ENCODE measurements around the gene CHD3. TPM values are rescaled to one million over a fixed set of nuclear protein-coding genes. Genes with fewer than 3 reads are reported as not detected.

Gene CHD3
- total RNA-seq, 4 donors from 2014 or later, result 80.4 to 202 (median 125) TPM

DNA sequence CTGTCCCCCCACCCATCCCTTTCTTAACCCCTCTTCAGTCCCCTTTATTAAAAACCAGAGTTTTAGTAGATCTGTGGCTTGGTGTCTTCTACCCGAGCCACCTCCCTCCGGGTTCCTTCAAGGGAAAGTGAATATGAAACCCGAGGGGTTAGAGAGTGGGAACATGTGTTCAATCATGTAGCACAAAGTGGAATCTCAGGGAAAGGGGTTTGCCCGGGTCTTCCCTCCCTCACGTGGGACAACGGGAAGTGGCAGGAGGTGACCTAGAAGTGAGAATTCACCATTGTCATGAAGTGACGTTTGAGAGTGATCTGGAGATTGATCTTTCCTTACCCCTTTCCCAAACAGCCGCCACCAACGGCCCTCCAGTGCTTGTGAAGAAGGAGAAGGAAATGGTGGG, 22.5 kb downstream of the CHD3 start:
- TF ChIP-seq, protein P1, sequence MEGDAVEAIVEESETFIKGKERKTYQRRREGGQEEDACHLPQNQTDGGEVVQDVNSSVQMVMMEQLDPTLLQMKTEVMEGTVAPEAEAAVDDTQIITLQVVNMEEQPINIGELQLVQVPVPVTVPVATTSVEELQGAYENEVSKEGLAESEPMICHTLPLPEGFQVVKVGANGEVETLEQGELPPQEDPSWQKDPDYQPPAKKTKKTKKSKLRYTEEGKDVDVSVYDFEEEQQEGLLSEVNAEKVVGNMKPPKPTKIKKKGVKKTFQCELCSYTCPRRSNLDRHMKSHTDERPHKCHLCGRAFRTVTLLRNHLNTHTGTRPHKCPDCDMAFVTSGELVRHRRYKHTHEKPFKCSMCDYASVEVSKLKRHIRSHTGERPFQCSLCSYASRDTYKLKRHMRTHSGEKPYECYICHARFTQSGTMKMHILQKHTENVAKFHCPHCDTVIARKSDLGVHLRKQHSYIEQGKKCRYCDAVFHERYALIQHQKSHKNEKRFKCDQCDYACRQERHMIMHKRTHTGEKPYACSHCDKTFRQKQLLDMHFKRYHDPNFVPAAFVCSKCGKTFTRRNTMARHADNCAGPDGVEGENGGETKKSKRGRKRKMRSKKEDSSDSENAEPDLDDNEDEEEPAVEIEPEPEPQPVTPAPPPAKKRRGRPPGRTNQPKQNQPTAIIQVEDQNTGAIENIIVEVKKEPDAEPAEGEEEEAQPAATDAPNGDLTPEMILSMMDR (IDR thresholded peaks at IDR 0.05), result no peak
- TF ChIP-seq EP300 (IDR thresholded peaks at IDR 0.05) (no peak), POLR2A (IDR thresholded peaks at IDR 0.05) (no peak)
- Histone ChIP-seq H3K36me3 (peaks cover 0 to 64% (median 23%) of the 10 kb centered on the region in 3 donors), H3K27me3 (no peaks in the 10 kb centered on the region), H3K4me1 (peaks cover 0 to 16% (median 8%) of the 10 kb centered on the region in 4 donors), H3K27ac (no peak overlapping the region), H3K4me3 (no peak overlapping the region), H3K9me3 (no peaks in the 10 kb centered on the region)
- 63 to 64% methylated on average over 9 of the region's 9 CpGs for WGBS, 2 donors
- DNase-seq (ENCODE audit: low spot score in 2 of 2), result no peak

DNA sequence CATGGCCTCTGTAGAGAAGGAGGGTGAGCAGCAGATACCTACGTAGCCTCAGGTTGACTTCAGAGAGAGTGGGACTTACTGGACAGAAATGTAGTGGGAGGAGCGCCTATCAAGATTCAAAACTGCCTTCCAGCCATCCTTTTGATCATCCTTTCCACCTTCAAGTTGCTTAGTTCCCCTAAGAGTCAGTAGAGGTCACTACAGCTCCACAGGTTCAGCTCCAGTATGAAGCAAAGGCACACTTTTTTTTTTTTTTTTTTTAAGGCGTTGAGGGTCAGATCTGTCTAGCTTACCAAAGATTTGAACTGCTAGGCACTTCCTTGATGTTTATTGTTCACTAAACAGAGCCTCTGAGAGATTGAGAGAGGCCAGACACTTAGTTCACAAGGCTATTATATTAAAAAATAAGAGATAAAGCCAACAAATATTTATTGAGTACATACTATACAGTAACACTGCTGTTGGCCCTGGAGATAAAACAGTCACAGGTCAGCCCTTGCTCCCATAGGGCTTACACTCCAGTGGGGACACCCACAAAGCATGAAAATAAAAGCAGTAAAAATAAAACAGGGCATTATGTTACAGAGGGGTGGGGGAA, 24.4 kb downstream of the CHD3 start:
- Histone ChIP-seq H3K4me3 (no peak overlapping the region), H3K27ac (peak overlapping the region in 1 of 4 donors; percentile 35), H3K4me1 (peaks cover 0 to 26% (median 11%) of the 10 kb centered on the region in 4 donors), H3K36me3 (peaks cover 0 to 44% (median 11%) of the 10 kb centered on the region in 3 donors), H3K9me3 (no peaks in the 10 kb centered on the region), H3K27me3 (no peaks in the 10 kb centered on the region)
- DNase-seq (ENCODE audit: low spot score in 2 of 2), result peak in 1 of 2 donors; percentile 47
- TF ChIP-seq, protein P1 (IDR thresholded peaks at IDR 0.05), result peak; percentile 43 to 70 (median 62)
- TF ChIP-seq POLR2A (IDR thresholded peaks at IDR 0.05) (no peak), EP300 (IDR thresholded peaks at IDR 0.05) (peak in 1 of 2 donors; percentile 17)
- 41 to 43% methylated on average over 3 of the region's 3 CpGs for WGBS, 2 donors

DNA sequence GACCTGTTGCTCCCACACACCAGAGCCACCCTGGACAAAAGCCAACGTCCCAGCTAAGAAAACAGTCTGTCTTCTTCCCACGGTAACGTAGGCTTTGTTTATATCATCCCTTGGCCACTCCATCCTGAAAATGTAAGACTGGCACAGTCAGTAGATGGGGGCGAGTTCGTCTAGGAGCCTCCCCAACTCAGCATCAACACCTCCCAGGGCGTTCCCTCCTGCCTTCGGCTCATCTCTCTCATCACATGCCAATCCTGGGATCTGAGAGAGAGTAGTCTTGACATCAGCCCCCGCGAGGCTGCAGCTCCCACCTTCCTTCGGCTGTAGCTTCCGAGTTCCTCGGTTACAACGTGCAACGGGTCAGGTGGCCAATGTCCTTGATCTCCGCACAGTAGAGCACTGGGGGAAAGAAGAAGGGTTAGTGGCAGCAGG, 26.6 kb downstream of the CHD3 start:
- peak overlapping the region; percentile 59 to 76 (median 61) for H3K4me3 ChIP-seq
- peaks cover 0 to 26% (median 11%) of the 10 kb centered on the region in 4 donors for H3K4me1 ChIP-seq
- TF ChIP-seq, protein P1 (IDR thresholded peaks at IDR 0.05), result no peak
- TF ChIP-seq POLR2A (IDR thresholded peaks at IDR 0.05) (no peak), EP300 (IDR thresholded peaks at IDR 0.05) (no peak)
- H3K27ac ChIP-seq, result peak overlapping the region; percentile 85 to 100 (median 96)
- DNase-seq (ENCODE audit: low spot score in 2 of 2), result peak in 1 of 2 donors; percentile 52
- no peaks in the 10 kb centered on the region for H3K27me3 ChIP-seq
- WGBS, 2 donors, result 1 to 4% methylated on average over 15 of the region's 15 CpGs
- H3K36me3 ChIP-seq, result peaks cover 0 to 23% (median 0%) of the 10 kb centered on the region in 3 donors
- H3K9me3 ChIP-seq, result no peaks in the 10 kb centered on the region

DNA sequence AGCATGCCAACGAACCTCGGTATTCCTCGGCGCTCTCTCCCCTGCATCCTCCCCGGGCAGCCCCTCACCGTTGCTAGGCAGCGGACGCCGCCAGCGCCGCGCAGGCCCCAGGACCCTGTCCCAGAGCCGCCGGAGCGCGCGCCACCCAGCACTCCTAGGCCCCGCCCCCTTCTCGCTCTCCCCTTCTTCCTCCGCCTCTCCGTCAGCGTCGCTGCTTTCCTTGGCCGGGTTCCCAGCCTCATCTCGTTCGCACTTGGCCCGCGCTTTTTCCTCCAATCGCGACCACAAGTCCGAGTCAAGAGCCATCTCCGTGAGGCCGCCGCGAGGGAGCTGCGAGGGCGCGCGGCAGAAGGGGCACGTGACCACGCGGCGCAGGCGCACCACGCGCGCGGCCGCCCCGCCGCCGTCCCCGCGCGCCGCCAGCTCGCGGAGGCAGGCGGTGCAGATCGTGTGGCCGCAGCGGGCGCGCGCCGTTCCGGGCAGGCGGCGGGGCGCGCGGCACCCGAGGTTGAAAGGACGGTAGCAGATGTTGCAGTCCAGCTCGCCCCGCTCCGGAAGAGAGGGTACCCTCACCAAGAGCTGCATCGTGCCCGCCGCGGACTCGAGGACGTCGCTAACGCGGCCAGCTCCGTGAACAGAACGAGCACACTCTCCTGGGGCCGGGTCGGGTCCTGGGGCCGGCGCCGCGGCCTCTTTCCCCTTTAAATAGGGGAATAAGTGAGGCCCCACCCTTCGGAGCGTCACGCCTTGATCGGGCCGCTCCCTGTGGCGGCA, 27.2 kb downstream of the CHD3 start, which contains the start of gene RNF227:
Gene RNF227 (minus strand): TSS at position 679 of the 774 bp plus-strand sequence. CDS start 94 bp downstream, at position 585.
- H3K9me3 ChIP-seq, result no peaks in the 10 kb centered on the region
- 0% methylated on average over 57 to 61 of the region's 100 CpGs for WGBS, 2 donors
- TF ChIP-seq, protein P1 (IDR thresholded peaks at IDR 0.05), result peak in 2 of 5 experiments; percentile 30 to 52
- peak; percentile 85 to 89 for TF ChIP-seq POLR2A (IDR thresholded peaks at IDR 0.05)
- peak in 1 of 2 donors; percentile 76 for TF ChIP-seq EP300 (IDR thresholded peaks at IDR 0.05)
- peak within 1 kb of the TSS; percentile 85 to 100 (median 96) for H3K27ac ChIP-seq
- peak within 1 kb of the TSS; percentile 59 to 76 (median 61) for H3K4me3 ChIP-seq
- H3K27me3 ChIP-seq, result no peaks in the 10 kb centered on the region
- peaks cover 0 to 17% (median 0%) of the 10 kb centered on the region in 3 donors for H3K36me3 ChIP-seq
- DNase-seq (ENCODE audit: low spot score in 2 of 2), result peak; percentile 85 to 90
- peaks cover 0 to 26% (median 11%) of the 10 kb centered on the region in 4 donors for H3K4me1 ChIP-seq

DNA sequence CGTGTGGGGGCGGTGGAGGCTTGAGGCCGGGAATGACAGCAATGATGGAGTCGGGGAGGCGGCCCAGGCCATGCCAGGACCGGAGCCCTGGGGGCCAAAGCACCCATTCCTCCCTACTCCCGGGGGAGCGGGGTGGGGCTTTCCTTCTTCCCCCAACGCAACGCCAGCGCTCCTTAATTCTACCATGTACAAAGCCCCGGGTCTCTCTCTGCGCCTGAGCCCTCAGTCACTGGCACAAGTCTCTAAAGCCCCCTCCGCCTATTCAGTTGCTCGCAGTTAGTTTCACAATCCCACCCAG, 27.7 kb downstream of the CHD3 start:
- H3K27ac ChIP-seq, result peak overlapping the region; percentile 85 to 100 (median 96)
- no peaks in the 10 kb centered on the region for H3K9me3 ChIP-seq
- H3K4me3 ChIP-seq, result peak overlapping the region; percentile 59 to 73 (median 61)
- TF ChIP-seq POLR2A (IDR thresholded peaks at IDR 0.05) (no peak), EP300 (IDR thresholded peaks at IDR 0.05) (peak in 1 of 2 donors; percentile 15)
- TF ChIP-seq, protein P1 (IDR thresholded peaks at IDR 0.05), result no peak
- peaks cover 0 to 26% (median 11%) of the 10 kb centered on the region in 4 donors for H3K4me1 ChIP-seq
- H3K27me3 ChIP-seq, result no peaks in the 10 kb centered on the region
- DNase-seq (ENCODE audit: low spot score in 2 of 2), result no peak
- peaks cover 0 to 11% (median 0%) of the 10 kb centered on the region in 3 donors for H3K36me3 ChIP-seq
- 18% methylated on average over 15 of the region's 15 CpGs for WGBS, 2 donors

Data from tibial nerve (tissue), 4 donors.